Activated T-helper 1 cell treated with Interleukin-2 at 50 U/mL for 16 hours (primary cell): ENCODE measurements around the gene TESK2.
"Not testable (repeated sequence)": the region's sequence is repeated elsewhere in the genome, so short reads cannot be mapped to it uniquely, and the experiment has no call there.

Experiments
- DNase-seq: peaks from one replicate; pipeline ENCODE4 v3.0.0-alpha.2; 2020; ENCODE audit warnings: low read depth

TESK2 gene

DNA sequence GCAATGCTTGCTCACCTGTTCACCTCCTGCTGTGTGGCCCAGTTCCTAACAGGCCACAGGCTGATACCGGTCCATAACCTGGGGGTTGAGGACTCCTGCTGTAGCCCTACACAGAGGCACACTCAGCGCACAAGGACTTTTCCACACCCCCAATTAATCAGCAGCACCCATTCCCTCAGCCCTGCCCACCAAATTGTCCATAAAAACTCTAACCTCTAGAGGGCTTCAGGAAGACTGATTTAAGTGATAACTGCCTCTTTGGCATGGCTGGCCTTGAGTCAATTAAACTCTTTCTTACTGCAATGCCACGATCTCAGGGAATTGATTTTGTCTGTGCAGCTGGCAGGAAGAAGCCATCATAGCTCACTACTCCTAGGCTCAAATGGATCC is 79.5 kb downstream of the TESK2 start:
- no peak for DNase-seq

- no peak for DNase-seq
These were observed 80.0 kb downstream of the TESK2 start for GRCh38 chr1:45410850-45411509.

GRCh38 chr1:45409276-45409675 is 81.7 kb downstream of the TESK2 start:
- no peak for DNase-seq

GRCh38 chr1:45407629-45408287 is 83.2 kb downstream of the TESK2 start:
- DNase-seq = no peak

- no peak for DNase-seq
These were observed 85.3 kb downstream of the TESK2 start for GRCh38 chr1:45405636-45406035.

DNA sequence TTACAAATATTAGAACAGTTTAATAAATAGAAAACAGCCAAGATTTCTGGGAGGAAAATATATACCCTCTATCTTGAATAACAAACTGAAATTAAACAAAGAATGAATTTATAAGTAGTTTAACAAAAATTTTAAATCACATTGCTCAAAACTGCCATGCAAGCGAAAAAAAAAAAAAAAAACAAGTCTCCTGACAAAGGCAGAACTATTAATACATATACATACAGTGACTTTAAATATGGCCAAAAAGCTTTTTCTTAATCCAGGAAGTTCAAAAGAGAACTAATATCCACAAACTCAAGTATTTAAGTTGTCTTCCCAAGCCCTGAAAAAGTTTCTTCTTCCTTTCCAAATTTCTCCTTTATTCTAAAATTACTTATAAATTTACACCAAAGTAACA is 87.2 kb downstream of the TESK2 start:
- DNase-seq = no peak

DNA sequence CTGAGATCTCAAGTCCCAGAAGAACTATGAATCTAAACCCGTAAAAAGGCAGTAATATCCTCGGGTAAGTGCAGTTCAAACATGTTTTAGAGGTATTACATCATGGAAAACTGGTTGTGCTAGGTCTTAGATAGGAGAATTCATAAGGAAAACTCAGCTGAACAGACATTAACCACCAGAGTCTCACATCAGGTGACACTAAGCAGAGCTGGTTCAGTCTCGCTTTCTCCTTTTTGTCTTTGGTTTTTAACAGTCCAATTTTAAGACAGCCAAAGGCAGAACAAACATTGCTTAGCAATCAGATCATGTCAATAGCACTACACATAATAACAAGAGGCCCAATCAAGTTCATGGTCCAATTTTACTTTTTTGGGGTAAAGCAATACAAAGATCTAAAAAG is 87.7 kb downstream of the TESK2 start:
- DNase-seq = no peak

DNA sequence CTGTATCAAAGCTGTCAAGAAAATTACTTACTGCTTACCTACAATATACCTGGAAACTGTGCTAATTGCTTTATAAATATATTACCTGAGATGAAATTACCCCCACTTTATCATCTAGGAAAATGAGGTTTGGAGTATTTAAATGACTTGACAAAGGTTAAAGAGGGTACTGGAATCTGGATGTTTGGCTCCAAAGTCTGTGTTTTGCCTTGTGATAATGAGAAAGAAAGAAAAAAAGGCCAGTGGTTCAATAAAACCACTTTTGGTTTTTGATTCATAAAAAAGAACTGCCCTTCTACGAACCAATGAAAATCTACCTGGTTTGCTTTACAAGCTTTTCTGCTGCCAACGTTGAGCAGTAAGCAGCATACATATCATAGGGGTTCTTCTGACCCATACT is 89.4 kb downstream of the TESK2 start:
- DNase-seq = no peak

DNA sequence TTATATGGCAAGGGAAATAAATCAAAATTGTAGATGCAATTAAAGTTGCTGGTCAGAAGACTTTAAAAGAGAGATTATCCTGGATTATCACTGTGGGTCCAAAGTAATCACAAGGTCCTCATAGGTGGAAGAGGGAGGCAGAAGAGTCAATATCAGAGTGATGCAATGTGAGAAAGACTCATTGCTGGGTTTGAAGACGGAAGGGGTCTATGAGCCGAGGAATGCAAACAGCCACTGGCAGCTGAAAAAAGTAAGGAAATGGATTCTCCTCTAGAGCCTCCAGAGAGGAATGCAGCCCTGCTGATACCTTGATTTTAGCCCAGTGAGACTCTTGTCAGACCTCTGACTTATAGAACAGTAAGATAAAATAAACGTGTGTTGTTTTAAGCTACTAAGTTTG is 90.9 kb downstream of the TESK2 start:
- no peak for DNase-seq

GRCh38 chr1:45397285-45397684 is 93.7 kb downstream of the TESK2 start:
- no peak for DNase-seq

DNA sequence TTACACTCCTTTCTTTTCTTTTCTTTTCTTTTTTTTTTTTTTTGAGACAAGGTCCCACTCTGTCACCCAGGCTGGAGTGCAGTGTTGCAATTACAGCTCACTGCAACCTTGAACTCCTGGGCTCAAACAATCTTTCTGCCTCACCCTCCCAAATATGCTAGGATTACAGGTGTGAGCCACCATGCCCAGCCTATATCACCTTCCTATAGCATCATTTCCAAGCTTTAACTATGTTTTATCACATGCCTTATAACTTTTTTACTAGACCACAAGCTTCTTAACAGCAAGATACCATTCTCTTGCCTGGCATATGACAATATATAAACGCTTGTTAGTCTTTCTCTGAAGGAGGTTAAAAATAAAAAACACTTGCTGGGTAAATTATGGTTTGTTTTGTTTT is 95.4 kb downstream of the TESK2 start:
- no peak for DNase-seq

DNA sequence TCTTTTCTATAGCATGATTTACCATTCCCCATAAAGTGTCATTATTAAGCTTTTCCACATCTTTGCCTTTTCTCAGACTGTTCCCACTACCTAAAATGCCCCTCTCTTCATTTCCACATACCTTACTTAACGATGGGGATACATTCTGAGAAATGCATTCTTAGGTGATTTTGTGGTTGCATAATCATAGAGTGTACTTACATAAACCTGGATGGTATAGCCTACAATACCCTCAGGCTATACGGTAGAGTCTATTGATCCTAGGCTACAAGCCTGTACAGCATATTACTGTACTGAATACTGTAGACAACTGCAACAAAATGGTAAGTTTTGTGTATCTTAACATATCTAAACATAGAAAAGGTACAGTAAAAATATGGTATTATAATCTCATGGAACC is 95.9 kb downstream of the TESK2 start:
- DNase-seq = no peak

- DNase-seq = no peak
These were observed 96.6 kb downstream of the TESK2 start for GRCh38 chr1:45394342-45394741.

DNA sequence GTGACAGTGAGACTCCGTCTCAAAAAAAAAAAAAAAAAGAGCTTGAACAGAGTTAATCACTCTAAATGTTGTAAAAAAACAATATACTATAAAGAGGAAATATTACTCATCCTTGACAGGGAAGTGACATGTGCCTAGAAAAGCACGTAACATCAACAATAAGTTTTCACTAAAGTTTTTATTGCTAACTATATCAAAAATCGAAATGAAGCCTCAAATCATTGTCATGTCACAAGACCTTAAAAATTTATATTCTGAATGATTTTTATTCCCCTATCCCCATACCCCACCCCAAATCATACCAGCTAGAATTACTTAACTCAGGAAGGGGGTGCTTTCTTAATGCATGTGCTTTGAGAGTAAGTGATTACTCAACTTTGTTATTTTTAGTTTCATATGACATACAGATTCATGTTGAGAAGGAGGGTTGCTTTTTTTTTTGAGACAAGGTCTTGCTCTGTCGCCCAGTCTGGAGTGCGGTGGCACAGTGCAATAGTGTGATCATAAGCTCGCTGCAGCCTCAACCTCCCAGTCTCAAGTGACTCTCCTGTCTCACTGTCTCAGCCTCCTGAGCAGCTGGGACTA is 97.2 kb downstream of the TESK2 start:
- DNase-seq = no peak

GRCh38 chr1:45386219-45386618 is 104.7 kb downstream of the TESK2 start:
- no peak for DNase-seq

DNA sequence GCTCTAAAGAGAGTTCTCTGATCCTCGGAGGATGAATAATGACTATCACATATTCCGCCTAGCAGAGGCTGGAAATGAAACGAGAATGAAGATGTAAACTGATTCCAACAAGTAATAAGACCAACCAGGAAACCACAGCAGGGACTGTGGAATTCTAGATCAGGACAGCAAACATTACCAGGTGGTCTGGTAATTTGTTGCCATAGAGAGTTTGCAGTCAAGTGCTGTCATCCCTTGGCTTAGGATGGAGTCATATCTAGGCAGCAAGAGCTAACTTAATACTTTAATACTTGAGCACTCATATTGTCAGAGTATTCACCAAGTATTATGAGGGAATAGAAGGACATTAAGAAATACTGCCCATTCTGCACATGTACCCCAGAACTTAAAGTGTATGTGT is 105.7 kb downstream of the TESK2 start:
- no peak for DNase-seq

GRCh38 chr1:45384213-45384612 is 106.8 kb downstream of the TESK2 start:
- DNase-seq = not testable (repeated sequence)

DNA sequence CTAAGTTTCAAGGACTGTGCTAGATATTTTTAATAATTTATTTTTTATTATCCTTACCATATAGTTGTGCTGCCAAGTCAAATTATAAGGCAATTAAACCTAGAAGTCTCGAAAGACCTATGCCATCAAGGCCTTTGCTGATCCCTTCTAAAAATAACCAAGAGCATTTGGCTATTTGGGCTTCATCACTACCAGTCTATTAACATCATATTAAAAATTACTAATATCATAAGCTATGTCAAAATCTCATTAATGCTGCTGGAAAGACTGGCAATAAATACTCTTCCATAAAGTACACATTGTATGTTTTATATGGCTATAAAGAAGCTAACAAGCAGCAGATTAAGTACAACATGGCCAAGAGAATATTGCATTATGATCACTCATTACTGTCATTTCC is 107.8 kb downstream of the TESK2 start:
- no peak for DNase-seq

DNA sequence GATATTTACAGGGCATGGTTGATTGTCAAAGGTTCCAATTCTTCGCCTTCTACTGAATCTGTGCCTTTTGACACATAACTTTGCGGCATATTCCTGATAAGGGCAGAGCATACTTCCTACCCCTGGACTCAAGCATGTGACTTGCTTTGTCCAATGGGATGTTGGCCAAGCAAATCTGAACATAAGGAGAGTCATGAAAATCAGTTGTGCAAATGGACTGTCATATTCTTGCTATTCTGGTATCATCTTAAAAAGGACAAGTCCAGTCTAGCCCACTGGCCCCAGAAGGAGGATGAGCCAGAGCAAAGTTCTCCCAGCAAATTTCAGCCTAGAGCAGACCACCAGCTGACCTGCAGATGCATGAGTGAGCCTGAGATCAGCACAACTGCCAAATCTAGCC is 109.7 kb downstream of the TESK2 start:
- DNase-seq = no peak

GRCh38 chr1:45380730-45381129 is 110.2 kb downstream of the TESK2 start:
- no peak for DNase-seq

GRCh38 chr1:45380125-45380524 is 110.8 kb downstream of the TESK2 start:
- no peak for DNase-seq

GRCh38 chr1:45379524-45379923 is 111.4 kb downstream of the TESK2 start:
- no peak for DNase-seq

- DNase-seq = no peak
These were observed 112.8 kb downstream of the TESK2 start for GRCh38 chr1:45378184-45378583.
